HG03135 (cell line): ENCODE results near the gene RETREG1.

Experiments used
- ATAC-seq: cut with Tn5 transposase; IDR thresholded peaks from one replicate; pipeline ENCODE4 v1.9.1; 2021; ENCODE audit warnings: mild to moderate bottlenecking, moderate library complexity; ENCODE audit not compliant: unreplicated experiment

The RETREG1 gene

DNA sequence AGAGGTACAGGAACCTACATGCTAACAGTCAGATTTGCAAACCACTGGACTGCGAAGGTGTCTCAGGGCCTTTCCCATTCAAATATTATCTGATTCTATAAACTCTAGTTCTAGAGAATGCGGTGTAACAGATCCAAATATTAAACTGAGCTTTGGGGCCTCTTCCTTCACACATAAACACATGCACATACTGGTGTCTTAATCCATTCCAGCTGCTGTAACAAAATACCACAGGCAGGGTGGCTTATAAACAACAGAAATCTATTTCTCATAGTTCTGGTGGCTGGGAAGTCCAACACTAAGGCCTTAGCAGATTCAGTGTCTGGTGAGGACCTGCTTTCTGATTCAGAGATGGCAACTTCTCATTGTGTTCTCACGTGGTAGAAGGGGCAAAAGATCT, 30.2 kb downstream of the RETREG1 start:
- no peak for ATAC-seq

- no peak for ATAC-seq
Measured at GRCh38 chr5:16585041-16585667, 31.6 kb downstream of the RETREG1 start.

GRCh38 chr5:16582081-16582480, 34.7 kb downstream of the RETREG1 start:
- ATAC-seq, result no peak

DNA sequence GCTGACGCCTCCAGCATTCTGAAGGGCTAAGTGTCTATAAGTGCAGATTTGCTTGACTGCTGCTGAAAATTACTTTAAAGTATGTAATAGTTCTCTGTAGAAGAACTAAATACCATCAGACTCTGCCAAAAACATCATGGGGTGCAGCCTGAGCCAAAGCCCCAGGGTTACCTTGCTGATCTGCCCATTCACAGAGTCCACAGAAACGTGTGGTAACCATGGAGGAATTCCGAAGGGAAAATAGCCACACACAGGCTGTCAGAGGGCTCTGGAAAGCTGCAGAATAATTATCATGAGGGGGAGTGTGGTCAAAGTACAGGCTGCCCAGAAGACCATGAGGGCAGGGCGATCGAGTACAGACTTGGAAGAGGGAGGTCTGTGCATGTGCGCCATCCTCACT, 36.4 kb downstream of the RETREG1 start:
- ATAC-seq, result no peak

DNA sequence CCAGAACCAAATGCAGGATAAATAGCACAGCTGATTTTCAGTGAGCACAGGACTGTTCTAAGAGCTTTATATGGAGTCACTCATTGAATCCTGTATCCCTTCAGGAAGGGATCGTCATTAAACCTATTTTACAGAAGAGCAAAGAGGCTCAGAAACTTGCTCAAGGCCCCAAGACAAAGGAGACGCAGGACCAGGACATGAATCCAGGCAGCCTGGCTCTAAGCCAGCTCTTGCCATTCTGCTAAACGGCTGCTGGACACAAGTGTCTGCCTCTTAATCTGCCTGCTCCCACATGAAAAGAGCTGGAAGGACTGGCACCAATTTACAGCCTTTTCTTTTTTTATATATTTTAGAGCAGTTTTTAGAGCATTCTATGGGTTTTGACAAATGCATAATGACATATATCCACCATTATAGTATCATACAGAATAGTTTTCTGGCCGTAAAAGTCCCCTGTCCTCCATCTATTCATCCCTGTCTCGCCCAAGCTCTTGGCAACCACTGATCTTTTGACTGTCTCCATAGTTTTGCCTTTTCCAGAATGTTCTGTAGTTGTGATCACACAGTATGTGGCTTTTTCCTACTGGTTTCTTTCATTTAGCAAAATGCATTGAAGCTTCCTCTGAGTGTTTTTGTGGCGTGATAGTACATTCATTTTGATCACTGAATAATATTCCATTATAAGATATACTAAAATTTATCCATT, 37.5 kb downstream of the RETREG1 start:
- ATAC-seq, result no peak

GRCh38 chr5:16578474-16578883, 38.3 kb downstream of the RETREG1 start:
- ATAC-seq, result no peak

DNA sequence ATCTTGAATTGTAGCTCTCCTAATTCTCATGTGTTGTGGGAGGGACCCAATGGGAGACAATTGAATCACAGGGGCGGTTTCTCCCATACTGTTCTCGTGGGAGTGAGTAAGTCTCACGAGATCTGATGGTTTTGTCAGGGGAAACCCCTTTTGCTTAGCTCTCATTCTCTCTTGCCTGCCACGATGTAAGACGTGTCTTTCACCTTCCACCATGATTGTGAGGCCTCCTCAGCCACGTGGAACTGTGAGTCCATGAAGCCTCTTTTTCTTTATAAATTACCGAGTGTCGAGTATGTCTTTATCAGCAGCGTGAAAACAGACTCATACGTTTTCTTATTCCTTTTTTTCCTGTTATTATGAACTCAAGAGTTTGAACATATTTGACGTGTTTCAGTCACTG, 39.1 kb downstream of the RETREG1 start:
- no peak for ATAC-seq

GRCh38 chr5:16574789-16575721, 41.7 kb downstream of the RETREG1 start:
- no peak for ATAC-seq

DNA sequence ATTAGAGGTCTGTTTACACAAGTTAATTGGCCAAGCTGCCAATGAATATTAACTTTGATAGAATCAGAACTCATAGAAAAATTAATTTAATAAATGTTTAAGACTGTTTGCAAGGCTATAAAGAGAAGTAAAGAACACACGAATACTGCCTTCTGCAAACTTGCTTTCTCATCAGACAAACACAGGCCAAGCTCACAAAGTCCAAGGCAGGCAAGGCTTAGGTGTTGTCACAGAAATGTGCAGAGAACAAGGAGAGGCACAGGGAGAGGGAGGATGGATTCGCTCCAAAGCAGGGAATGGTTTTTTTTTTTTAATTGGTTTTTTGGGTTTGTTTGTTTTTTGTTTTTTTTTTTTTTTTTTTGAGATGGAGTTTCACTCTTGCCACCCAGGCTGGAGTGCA, 43.4 kb downstream of the RETREG1 start:
- no peak for ATAC-seq

DNA sequence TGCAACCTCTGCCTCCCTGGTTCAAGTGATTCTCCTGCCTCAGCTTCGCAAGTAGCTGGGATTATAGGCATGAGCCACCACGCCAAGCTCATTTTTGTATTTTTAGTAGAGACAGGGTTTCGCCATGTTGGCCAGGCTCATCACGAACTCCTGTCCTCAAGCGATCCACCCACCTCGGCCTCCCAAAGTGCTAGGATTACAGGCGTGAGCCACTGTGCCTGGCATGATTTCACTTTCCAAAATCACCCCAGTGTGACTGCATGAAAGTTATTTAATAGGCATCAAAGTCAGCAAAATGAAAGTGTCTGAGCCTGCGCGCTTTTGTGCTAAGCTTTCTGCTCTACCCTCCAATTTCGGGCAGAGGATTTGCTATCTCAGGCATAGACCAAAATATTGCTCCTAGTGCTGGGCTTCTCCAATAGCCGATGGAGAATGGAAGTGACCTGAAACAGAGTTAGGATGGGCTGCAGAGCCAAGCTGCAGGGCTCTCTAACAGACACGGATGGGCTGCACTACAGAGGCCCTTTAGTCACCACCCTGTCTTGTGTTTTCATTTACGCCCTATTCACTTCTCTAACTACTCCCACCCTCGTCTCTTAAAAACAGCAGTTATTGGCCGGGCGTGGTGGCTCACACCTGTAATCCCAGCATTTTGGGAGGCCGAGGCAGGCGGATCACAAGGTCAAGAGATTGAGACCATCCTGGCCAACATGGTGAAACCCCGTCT, 44.3 kb downstream of the RETREG1 start:
- ATAC-seq, result no peak

GRCh38 chr5:16571016-16571415, 45.8 kb downstream of the RETREG1 start:
- no peak for ATAC-seq

DNA sequence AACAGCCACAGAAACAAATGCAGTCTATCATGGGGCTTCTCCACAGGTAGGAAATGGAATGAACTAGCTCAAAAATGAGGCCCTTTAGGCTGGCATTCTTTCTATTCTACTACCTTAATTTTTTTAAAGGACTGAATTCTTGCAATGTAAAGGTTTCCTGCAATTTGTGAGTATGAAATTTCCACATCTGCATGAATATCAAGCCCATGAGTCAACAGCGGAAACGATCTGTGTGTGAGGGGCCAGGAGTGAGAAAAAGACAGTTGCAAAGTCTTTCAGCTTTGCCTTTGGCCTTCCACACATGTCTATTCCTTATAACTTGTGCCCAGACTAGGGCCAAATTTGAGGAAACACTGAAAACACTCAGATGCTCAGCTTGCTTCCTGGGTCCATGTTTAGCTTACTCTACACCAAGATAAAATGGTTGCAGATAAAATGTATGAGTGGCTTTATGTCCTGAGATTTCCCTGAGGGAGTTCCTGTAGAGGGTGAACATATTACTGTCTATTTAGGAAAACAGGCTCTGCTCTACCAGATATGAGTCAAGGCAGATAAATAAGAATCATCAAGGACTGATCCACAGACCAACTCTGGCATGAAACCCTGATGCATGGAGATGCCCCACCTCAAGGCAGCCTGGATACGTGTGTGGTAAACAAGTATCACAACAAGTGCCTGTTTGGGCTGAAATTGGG, 46.5 kb downstream of the RETREG1 start:
- no peak for ATAC-seq

- ATAC-seq, result no peak
Measured at GRCh38 chr5:16568875-16569580, 47.8 kb downstream of the RETREG1 start.

DNA sequence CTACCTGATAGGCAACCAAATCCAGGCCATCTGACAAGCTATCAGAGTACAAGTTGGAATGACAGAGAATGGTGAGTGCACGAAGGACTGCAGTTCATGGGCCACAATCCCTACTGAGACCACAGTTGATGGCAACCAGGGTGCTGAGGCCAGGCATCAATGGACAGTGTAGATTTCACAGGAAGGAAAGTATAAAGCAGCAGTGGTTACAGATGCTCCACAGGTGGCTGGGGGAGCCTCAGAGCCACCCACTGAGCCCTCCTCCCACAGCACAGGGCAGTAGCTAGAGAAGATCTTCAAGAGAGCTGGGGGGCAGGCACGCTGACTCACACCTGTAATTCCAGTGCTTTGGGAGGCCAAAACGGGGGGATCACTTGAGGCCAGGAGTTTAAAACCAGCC, 49.4 kb downstream of the RETREG1 start:
- ATAC-seq, result no peak

DNA sequence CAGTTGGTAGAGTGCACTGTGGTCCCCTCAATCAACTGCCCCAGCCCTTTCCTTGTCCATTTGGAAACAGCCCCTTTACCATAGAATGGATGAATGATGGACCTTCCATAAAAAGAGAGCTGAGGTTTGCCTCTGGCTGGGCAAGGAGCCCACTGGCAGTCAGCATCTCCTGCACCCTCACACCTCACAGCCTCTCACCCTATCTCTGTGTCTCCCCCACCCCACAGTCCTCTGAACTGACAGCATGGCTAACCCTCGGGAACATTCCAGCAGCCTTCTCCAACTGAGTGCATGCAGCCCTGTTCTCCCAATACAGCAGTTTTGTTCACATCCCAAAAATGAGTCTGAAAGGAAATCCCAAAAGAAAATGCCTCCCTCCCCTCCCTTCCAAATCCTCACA, 51.7 kb downstream of the RETREG1 start:
- no peak for ATAC-seq

DNA sequence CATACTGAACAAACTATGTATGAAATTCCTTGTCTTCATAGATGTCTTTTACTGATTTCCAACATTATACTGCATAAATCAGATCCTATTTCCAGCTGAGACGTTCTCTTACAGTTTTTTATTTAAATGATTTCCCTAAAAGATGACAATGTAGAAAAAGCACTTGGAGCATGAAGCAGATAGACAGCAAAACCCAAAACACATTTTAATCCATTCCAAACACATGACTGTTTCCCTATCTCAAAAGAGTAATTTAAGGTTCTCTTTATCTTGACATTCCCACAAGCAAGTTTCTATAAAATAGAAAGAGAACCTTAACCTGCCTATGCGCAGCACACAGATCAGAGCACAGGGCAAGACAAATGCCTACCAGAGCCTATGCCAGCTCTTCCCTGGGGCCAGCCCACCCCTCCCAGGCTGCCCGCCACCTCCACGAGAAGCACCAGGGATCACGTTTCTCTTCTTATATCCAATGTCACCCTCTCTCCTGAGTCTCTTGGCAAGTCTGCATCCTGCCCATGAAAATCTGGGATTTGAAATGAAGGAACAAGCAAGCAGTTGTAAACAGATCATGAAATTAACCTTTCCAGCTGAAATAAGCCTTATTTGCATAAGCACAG, 52.4 kb downstream of the RETREG1 start:
- ATAC-seq, result no peak

DNA sequence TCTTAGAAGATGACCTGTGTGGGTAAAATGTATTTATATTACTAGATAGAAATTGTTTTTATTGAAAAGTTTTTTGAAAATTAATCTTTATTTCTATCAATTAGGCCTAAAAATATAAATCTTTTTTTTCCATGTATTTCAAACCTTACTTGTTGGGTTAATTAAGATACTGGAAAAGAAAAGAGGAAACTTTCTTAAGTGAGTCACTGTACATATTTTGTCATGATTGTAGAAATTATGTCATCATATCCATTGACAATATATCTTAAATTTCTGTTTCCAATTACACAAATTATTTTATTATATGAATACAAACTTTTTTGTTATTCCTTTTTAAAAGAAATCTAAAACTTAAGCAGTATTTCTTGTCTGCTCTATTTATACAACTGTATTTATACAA, 53.1 kb downstream of the RETREG1 start:
- no peak for ATAC-seq

DNA sequence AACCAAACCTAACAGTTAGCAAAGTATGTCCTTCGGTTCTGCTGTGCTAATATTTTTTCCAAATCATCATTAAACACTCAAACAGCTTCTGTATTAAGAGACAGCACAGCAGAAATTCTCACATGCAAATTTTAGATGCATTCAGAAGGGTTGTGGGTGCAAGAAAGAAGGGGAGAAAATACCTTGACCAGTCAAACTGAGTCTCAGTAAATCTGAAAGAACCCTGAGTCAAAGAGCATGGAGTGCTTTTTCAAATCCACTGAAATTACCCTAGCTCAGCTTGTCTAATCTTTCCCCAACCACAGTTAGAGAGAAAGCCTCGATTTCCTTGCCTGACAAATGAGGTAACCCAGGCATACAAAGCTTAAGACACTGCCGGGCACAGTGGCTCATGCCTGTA, 55.1 kb downstream of the RETREG1 start:
- ATAC-seq, result no peak

GRCh38 chr5:16559702-16560101, 57.1 kb downstream of the RETREG1 start:
- no peak for ATAC-seq
